Endothelial cell (in vitro differentiated cells): ENCODE measurements around the gene TEAD1. TPM values are rescaled to one million over a fixed set of nuclear protein-coding genes. Genes with fewer than 3 reads are reported as not detected.
A peak's percentile ranks its signal among the peaks of the same experiment; 100 is the strongest.

Experiments
- DNase-seq: peaks from one replicate; pipeline ENCODE4 v3.0.0; 2021; ENCODE audit warnings: low spot score
- H3K27ac Mint-ChIP-seq: one replicate; pipeline ENCODE4 v1.8.0; 2021; ENCODE audit warnings: mixed read lengths, inconsistent platforms; ENCODE audit not compliant: unreplicated experiment
- H3K27me3 Mint-ChIP-seq: one replicate; pipeline ENCODE4 v1.8.0; 2021; ENCODE audit warnings: mild to moderate bottlenecking, moderate library complexity, mixed read lengths, inconsistent platforms; ENCODE audit not compliant: unreplicated experiment
- H3K36me3 Mint-ChIP-seq: one replicate; pipeline ENCODE4 v1.8.0; 2021; ENCODE audit warnings: mild to moderate bottlenecking, low read depth, mixed read lengths, inconsistent platforms; ENCODE audit not compliant: unreplicated experiment
- H3K4me1 Mint-ChIP-seq: one replicate; pipeline ENCODE4 v1.8.0; 2021; ENCODE audit warnings: mild to moderate bottlenecking, mixed read lengths, inconsistent platforms; ENCODE audit not compliant: unreplicated experiment
- H3K4me3 Mint-ChIP-seq: one replicate; pipeline ENCODE4 v1.8.0; 2021; ENCODE audit warnings: mild to moderate bottlenecking, mixed read lengths, inconsistent platforms; ENCODE audit not compliant: unreplicated experiment
- H3K9me3 Mint-ChIP-seq: one replicate; pipeline ENCODE4 v1.8.0; 2021; ENCODE audit warnings: mixed read lengths, inconsistent platforms; ENCODE audit not compliant: unreplicated experiment
- CTCF ChIP-seq: fragments of 200-600 bp; sonication (generic); IDR thresholded peaks from one replicate; pipeline ENCODE4 v1.5.0; 2021; ENCODE audit warnings: antibody characterized with exemption; ENCODE audit not compliant: unreplicated experiment
- total RNA-seq: library from RNA; stranded (reverse); fragmentation: NEBNext Ultra II Directional; extraction: Animal tissue kit (Norgen Biotek cat#: 25700); gene quantifications from one replicate; pipeline ENCODE4 v1.2.1, GENCODE V29; 2021; ENCODE audit not compliant: unreplicated experiment

TEAD1 gene
- total RNA-seq, 1 donor from 2014 or later, result 54.4 TPM

- Mint-ChIP-seq H3K4me3 (no peak overlapping the region), H3K36me3 (peaks cover 21% of the 10 kb centered on the region), H3K4me1 (peaks cover 23% of the 10 kb centered on the region), H3K9me3 (no peaks in the 10 kb centered on the region), H3K27ac (no peak overlapping the region), H3K27me3 (no peaks in the 10 kb centered on the region)
- TF ChIP-seq CTCF, result no peak
- no peak for DNase-seq
These were observed 92.8 kb downstream of the TEAD1 start for GRCh38 chr11:12767027-12767426.

- H3K36me3 Mint-ChIP-seq, result peaks cover 24% of the 10 kb centered on the region
- TF ChIP-seq CTCF, result no peak
- no peak overlapping the region for H3K4me3 Mint-ChIP-seq
- peaks cover 25% of the 10 kb centered on the region for H3K4me1 Mint-ChIP-seq
- peak overlapping the region; percentile 22 for H3K27ac Mint-ChIP-seq
- no peaks in the 10 kb centered on the region for H3K27me3 Mint-ChIP-seq
- H3K9me3 Mint-ChIP-seq, result no peaks in the 10 kb centered on the region
- no peak for DNase-seq
These were observed 93.4 kb downstream of the TEAD1 start for GRCh38 chr11:12767577-12767976.

- H3K36me3 Mint-ChIP-seq, result peaks cover 24% of the 10 kb centered on the region
- no peak overlapping the region for H3K4me3 Mint-ChIP-seq
- peaks cover 2% of the 10 kb centered on the region for H3K27me3 Mint-ChIP-seq
- no peak for TF ChIP-seq CTCF
- DNase-seq, result no peak
- H3K4me1 Mint-ChIP-seq, result peaks cover 24% of the 10 kb centered on the region
- H3K27ac Mint-ChIP-seq, result no peak overlapping the region
- no peaks in the 10 kb centered on the region for H3K9me3 Mint-ChIP-seq
These were observed 94.8 kb downstream of the TEAD1 start for GRCh38 chr11:12768726-12769673.

GRCh38 chr11:12769834-12770345 is 95.7 kb downstream of the TEAD1 start:
- Mint-ChIP-seq H3K36me3 (peaks cover 17% of the 10 kb centered on the region), H3K4me3 (no peak overlapping the region), H3K27me3 (peaks cover 2% of the 10 kb centered on the region), H3K27ac (no peak overlapping the region), H3K4me1 (peaks cover 24% of the 10 kb centered on the region), H3K9me3 (no peaks in the 10 kb centered on the region)
- DNase-seq, result no peak
- no peak for TF ChIP-seq CTCF

- DNase-seq, result no peak
- TF ChIP-seq CTCF, result no peak
- Mint-ChIP-seq H3K27me3 (peaks cover 3% of the 10 kb centered on the region), H3K9me3 (no peaks in the 10 kb centered on the region), H3K27ac (no peak overlapping the region), H3K4me1 (peaks cover 25% of the 10 kb centered on the region), H3K4me3 (no peak overlapping the region), H3K36me3 (peaks cover 17% of the 10 kb centered on the region)
These were observed 96.2 kb downstream of the TEAD1 start for GRCh38 chr11:12770435-12770834.
